Thoracic aorta (tissue), 2 donors: ENCODE data around the gene EHMT1. TPM values are rescaled to one million over a fixed set of nuclear protein-coding genes. Genes with fewer than 3 reads are reported as not detected.
A peak's percentile ranks its signal among the peaks of the same experiment; 100 is the strongest.

Experiments
- ATAC-seq: fragments of 150-250 bp; one replicate; pipeline ENCODE4 v1.8.0; 2017; ENCODE audit warnings: low read depth; ENCODE audit not compliant: insufficient number of reproducible peaks, low FRiP score
- DNase-seq: peaks from one replicate; pipeline ENCODE4 v3.0.0-alpha.2; 2020; ENCODE audit warnings: low spot score
- H3K27ac ChIP-seq, 2 donors: fragments of 200-600 bp; sonication (generic); 1 replicate in 1 of 2; 2 replicates in 1 of 2; pipeline ENCODE4 v1.5.1; 2016; ENCODE audit warnings: mild to moderate bottlenecking in 2 of 2, moderate library complexity in 2 of 2
- H3K27me3 ChIP-seq: fragments of 200-600 bp; sonication (generic); replicated peaks from 2 replicates; pipeline ENCODE4 v1.6.0; 2016; ENCODE audit warnings: mild to moderate bottlenecking; ENCODE audit not compliant: insufficient read depth
- H3K36me3 ChIP-seq: fragments of 200-600 bp; sonication (generic); one replicate; pipeline ENCODE4 v1.5.1; 2016
- H3K4me1 ChIP-seq, 2 donors: fragments of 200-600 bp; sonication (generic); 1 replicate in 1 of 2; 2 replicates in 1 of 2; pipeline versions ENCODE4 v1.5.1 to v1.6.0; 2016; ENCODE audit warnings: low read depth in 2 of 2, mild to moderate bottlenecking in 1 of 2; ENCODE audit not compliant: control insufficient read depth in 1 of 2
- H3K4me3 ChIP-seq: fragments of 200-600 bp; sonication (generic); 2 replicates; pipeline ENCODE4 v1.5.1; 2016; ENCODE audit warnings: mild to moderate bottlenecking
- H3K9me3 ChIP-seq: fragments of 200-600 bp; sonication (generic); 2 replicates; pipeline ENCODE4 v1.5.1; 2016
- total RNA-seq, 2 donors: library from RNA; depleted of rRNA; stranded (reverse); fragments of >200 nt; gene quantifications; one replicate each; pipeline versions ENCODE4 v1.1.0 to v1.2.3, GENCODE V29; 2016
- TF ChIP-seq, protein P1 (sequence below): fragments of 200-600 bp; sonication (generic); IDR thresholded peaks from one replicate; pipeline ENCODE4 v1.5.1; 2019; ENCODE audit warnings: antibody characterized with exemption

The EHMT1 gene
- total RNA-seq, 2 donors from 2014 or later: 67.6 to 150 TPM

DNA sequence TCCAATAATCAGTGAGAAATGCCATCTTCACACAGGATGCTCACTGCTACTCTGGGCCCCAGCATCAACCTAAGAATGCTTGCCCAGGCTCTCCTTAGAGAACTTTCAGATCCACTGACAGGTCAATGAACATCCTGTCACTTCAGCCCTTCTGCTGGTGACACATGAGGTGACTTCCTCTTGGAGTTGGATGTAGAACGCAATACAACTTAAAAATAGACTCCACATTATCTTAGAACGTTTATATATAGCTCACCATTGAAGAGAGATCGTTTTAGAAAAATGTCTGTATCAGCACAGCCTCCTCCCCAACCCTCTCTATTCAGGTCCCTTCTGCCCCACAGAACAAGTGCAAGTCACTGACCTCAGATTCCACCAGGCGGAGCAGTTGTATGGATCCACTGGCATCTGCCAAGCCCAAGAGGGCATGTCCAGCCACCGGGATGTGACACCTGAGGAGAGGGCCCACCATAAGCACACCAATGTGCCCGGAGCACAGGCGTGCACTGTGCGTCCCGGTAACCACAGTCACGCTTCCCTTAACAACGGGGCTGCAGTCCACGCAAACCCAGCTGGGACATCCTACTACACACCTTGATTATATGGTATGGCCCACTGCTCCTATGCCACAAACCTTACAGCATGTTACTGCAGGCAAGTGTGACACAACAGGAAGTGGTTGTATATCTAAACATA lies 42.9 kb upstream of the EHMT1 start:
- H3K9me3 ChIP-seq: no peaks in the 10 kb centered on the region
- no peak overlapping the region for H3K27ac ChIP-seq
- H3K27me3 ChIP-seq: no peaks in the 10 kb centered on the region
- TF ChIP-seq, protein P1, sequence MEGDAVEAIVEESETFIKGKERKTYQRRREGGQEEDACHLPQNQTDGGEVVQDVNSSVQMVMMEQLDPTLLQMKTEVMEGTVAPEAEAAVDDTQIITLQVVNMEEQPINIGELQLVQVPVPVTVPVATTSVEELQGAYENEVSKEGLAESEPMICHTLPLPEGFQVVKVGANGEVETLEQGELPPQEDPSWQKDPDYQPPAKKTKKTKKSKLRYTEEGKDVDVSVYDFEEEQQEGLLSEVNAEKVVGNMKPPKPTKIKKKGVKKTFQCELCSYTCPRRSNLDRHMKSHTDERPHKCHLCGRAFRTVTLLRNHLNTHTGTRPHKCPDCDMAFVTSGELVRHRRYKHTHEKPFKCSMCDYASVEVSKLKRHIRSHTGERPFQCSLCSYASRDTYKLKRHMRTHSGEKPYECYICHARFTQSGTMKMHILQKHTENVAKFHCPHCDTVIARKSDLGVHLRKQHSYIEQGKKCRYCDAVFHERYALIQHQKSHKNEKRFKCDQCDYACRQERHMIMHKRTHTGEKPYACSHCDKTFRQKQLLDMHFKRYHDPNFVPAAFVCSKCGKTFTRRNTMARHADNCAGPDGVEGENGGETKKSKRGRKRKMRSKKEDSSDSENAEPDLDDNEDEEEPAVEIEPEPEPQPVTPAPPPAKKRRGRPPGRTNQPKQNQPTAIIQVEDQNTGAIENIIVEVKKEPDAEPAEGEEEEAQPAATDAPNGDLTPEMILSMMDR: no peak
- H3K4me3 ChIP-seq: no peak overlapping the region
- H3K4me1 ChIP-seq: peaks cover 11 to 26% of the 10 kb centered on the region in 2 donors
- ATAC-seq: no peak
- DNase-seq: no peak
- peaks cover 28% of the 10 kb centered on the region for H3K36me3 ChIP-seq

DNA sequence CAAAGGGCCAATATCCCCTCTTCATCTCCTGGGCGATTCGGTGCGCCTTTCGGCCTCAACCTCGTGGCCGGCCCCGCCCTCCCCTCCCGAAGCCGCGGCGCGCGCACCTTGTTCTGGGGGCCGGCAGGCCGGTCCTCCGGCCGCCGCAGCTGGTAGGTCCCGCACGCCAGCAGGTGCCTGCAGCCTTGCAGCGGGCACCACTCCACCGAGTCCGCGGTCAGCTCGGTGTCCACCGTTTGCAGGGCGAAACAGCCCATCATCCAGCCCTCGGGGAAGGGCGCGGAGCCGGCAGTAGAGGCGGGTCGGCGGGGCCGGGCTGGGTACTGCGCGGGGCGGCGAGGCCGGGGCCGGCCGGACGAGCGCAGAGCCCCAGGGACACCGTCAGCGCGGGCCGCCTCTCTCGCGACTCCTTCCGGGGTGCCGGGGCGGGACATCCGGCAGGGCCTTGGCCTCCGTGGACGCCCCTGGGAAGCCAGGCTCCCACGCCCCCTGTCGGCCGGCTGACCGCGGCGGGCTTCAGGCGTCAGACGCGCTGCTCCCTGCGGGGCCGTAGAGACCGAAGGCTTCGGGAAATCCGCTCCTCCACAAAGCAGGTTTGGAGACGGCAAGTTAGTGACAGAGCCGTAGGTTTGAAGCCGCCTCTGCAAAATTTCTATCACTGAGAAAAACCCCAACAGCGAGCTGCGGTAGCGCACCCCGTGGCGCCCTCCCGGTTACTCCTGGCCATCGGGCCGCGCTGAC lies 40.1 kb upstream of the EHMT1 start, which contains the start of gene DPH7:
DPH7 (minus strand) TSS at position 408 of the 741 bp plus-strand sequence; CDS start at position 260, 148 bp downstream.
- DNase-seq (peak; percentile 75), ATAC-seq (peak; percentile 84)
- Histone ChIP-seq H3K9me3 (no peaks in the 10 kb centered on the region), H3K4me3 (peak within 1 kb of the TSS; percentile 98), H3K36me3 (peaks cover 26% of the 10 kb centered on the region), H3K4me1 (peaks cover 11 to 26% of the 10 kb centered on the region in 2 donors), H3K27me3 (no peaks in the 10 kb centered on the region), H3K27ac (peak within 1 kb of the TSS; percentile 73 to 81)
- TF ChIP-seq, protein P1: peak; percentile 92

DNA sequence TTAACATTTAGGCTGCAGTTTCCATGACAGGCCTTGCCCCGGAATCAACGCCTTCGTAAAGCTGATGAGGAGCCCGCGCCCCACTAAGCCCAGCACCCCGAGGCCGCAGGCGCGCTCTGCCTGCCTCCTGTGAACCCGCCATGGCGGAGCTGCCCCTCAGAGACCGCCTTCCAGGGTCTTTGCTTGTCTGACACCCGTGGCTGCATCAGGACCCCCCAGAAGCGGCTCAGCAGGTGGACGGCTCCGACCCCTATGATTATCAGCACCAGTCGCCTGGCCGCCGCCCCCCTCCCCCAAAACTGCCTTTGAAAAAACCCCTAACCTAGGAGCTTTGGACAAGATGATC lies 39.6 kb upstream of the EHMT1 start:
- DNase-seq: no peak
- Histone ChIP-seq H3K4me1 (peaks cover 11 to 26% of the 10 kb centered on the region in 2 donors), H3K4me3 (peak overlapping the region; percentile 98), H3K27me3 (no peaks in the 10 kb centered on the region), H3K27ac (peak overlapping the region; percentile 53 to 73), H3K36me3 (peaks cover 20% of the 10 kb centered on the region), H3K9me3 (no peaks in the 10 kb centered on the region)
- TF ChIP-seq, protein P1: no peak
- ATAC-seq: no peak

DNA sequence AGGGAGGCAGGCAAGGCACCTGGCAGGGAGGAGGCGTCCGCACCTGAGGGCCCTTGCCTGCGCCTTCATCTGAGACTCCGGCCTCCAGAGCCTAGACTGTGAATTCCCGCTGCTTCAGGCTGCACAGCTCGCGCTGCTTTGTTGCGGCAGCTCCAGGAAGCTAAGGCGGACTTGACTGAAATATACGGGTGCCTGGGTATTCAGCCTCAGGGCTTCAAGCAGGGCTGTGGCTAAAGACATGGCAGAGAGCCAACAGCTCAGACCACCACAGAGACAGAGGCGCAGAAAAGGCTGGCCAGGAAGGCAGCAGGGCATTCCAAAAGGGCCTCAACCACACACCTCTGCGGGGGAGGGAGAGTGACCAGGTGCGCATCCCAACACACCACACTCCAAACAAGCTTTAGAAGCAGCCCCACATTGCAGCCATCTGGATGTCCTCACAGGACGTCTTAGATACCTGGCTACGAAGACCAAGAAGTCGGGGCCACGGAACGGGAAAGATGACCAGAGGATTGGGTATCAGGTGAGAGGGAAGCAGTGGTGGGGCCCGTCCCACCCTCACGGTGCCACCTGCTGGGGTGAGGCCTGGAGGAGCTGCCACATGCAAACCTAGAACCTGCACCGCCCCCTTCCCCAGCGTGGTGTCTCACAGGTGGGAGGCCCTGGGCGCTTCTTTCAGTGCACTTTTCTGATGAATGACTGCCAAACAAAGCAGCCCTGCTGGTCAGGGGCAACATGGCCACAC lies 38.4 kb upstream of the EHMT1 start:
- ATAC-seq (no peak), DNase-seq (no peak)
- H3K4me1 ChIP-seq: peaks cover 11 to 26% of the 10 kb centered on the region in 2 donors
- no peaks in the 10 kb centered on the region for H3K27me3 ChIP-seq
- TF ChIP-seq, protein P1: no peak
- no peak overlapping the region for H3K27ac ChIP-seq
- H3K4me3 ChIP-seq: no peak overlapping the region
- H3K9me3 ChIP-seq: no peaks in the 10 kb centered on the region
- H3K36me3 ChIP-seq: peaks cover 16% of the 10 kb centered on the region

DNA sequence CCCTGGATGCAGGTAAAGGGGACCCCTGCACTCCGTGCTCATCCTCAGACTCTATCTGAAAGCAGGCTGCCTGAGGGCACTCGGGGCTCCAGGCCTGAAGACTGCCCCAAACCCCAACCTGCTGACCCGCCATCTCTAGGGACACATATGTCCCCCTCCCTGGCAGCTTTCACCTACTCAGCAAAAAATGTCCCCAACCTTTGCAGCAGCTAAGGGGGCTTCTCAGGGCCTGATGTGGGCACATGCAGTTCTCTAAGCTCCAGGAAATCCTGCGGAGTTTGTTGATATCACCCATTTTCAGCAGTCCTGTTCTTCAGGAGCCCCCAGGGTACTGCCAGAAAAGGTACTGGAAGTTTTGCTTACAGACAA lies 37.9 kb upstream of the EHMT1 start:
- no peak for ATAC-seq
- Histone ChIP-seq H3K4me3 (no peak overlapping the region), H3K27me3 (no peaks in the 10 kb centered on the region), H3K27ac (no peak overlapping the region), H3K36me3 (peaks cover 10% of the 10 kb centered on the region), H3K9me3 (no peaks in the 10 kb centered on the region), H3K4me1 (peaks cover 11 to 26% of the 10 kb centered on the region in 2 donors)
- DNase-seq: no peak
- TF ChIP-seq, protein P1: no peak
